Neutrophil (primary cell): ENCODE measurements around the gene TSKU.
"Not testable (repeated sequence)": the region's sequence is repeated elsewhere in the genome, so short reads cannot be mapped to it uniquely, and the experiment has no call there.

Experiments used
- H3K27ac ChIP-seq: fragments of 200-600 bp; sonication (generic); 2 replicates; pipeline ENCODE4 v1.5.1; 2016; ENCODE audit warnings: mild to moderate bottlenecking, moderate library complexity
- H3K27me3 ChIP-seq: fragments of 200-600 bp; sonication (generic); 2 replicates; pipeline ENCODE4 v1.6.0; 2016; ENCODE audit warnings: mild to moderate bottlenecking
- H3K36me3 ChIP-seq: fragments of 200-600 bp; sonication (generic); 2 replicates; pipeline ENCODE4 v1.5.1; 2017
- H3K4me1 ChIP-seq, 2 experiments: fragments of 200-600 bp in 1 of 2; sonication (generic) in 1 of 2; 1 replicate in 1 of 2; 2 replicates in 1 of 2; pipeline versions ENCODE4 v1.5.1 to v1.6.1; 2013 to 2016; ENCODE audit warnings: low read depth in 1 of 2, low read length in 1 of 2, mild to moderate bottlenecking in 1 of 2, moderate library complexity in 1 of 2; ENCODE audit not compliant: control insufficient read depth in 1 of 2, insufficient read depth in 1 of 2
- H3K4me3 ChIP-seq, 2 experiments: fragments of 200-600 bp in 1 of 2; sonication (generic) in 1 of 2; 1 replicate in 1 of 2; 2 replicates in 1 of 2; pipeline ENCODE4 v1.5.1; 2013 to 2016; ENCODE audit warnings: low read depth in 1 of 2, low read length in 1 of 2, mild to moderate bottlenecking in 1 of 2, moderate library complexity in 1 of 2
- H3K9me3 ChIP-seq: fragments of 200-600 bp; sonication (generic); 2 replicates; pipeline ENCODE4 v1.5.1; 2016
- CTCF ChIP-seq: fragments of 200-600 bp; sonication (generic); IDR thresholded peaks from 2 replicates; pipeline ENCODE4 v1.5.1; 2016; ENCODE audit warnings: antibody characterized with exemption

Gene TSKU

GRCh38 chr11:76783294-76783895 lies at the start of gene TSKU:
Gene TSKU (plus strand): TSS chr11:76783356. CDS start chr11:76795617, 12,261 bp downstream.
- no peaks in the 10 kb centered on the region for H3K9me3 ChIP-seq
- no peak for TF ChIP-seq CTCF
- peak within 1 kb of the TSS; percentile 41 to 66 for H3K4me3 ChIP-seq
- no peaks in the 10 kb centered on the region for H3K36me3 ChIP-seq
- peaks cover 100% of the 10 kb centered on the region for H3K27me3 ChIP-seq
- peaks cover 8 to 17% of the 10 kb centered on the region in 2 experiments for H3K4me1 ChIP-seq
- no peak within 1 kb of the TSS for H3K27ac ChIP-seq

- TF ChIP-seq CTCF, result peak; percentile 35
- peaks cover 31% of the 10 kb centered on the region for H3K27me3 ChIP-seq
Measured at GRCh38 chr11:76733906-76734305, 49.2 kb upstream of the TSKU start.

GRCh38 chr11:76734456-76735420 lies 48.4 kb upstream of the TSKU start:
- no peak for TF ChIP-seq CTCF
- no peaks in the 10 kb centered on the region for H3K9me3 ChIP-seq
- H3K27me3 ChIP-seq, result peaks cover 26% of the 10 kb centered on the region
- H3K36me3 ChIP-seq, result no peaks in the 10 kb centered on the region
- no peak overlapping the region for H3K4me3 ChIP-seq
- no peak overlapping the region for H3K27ac ChIP-seq
- no peaks in the 10 kb centered on the region for H3K4me1 ChIP-seq

More at GRCh38 chr11:76733906-76734305, 49.2 kb upstream of the TSKU start:
- not testable (repeated sequence) for H3K4me1 ChIP-seq, H3K27ac ChIP-seq, H3K4me3 ChIP-seq, H3K9me3 ChIP-seq, H3K36me3 ChIP-seq

- no peak for TF ChIP-seq CTCF
- no peak overlapping the region for H3K4me3 ChIP-seq
- no peaks in the 10 kb centered on the region for H3K4me1 ChIP-seq
- peaks cover 26% of the 10 kb centered on the region for H3K27me3 ChIP-seq
- H3K9me3 ChIP-seq, result no peaks in the 10 kb centered on the region
- no peaks in the 10 kb centered on the region for H3K36me3 ChIP-seq
- no peak overlapping the region for H3K27ac ChIP-seq
Measured at GRCh38 chr11:76735841-76736240, 47.3 kb upstream of the TSKU start.

GRCh38 chr11:76736266-76736665 lies 46.9 kb upstream of the TSKU start:
- H3K4me3 ChIP-seq, result no peak overlapping the region
- no peak overlapping the region for H3K27ac ChIP-seq
- TF ChIP-seq CTCF, result no peak
- H3K36me3 ChIP-seq, result no peaks in the 10 kb centered on the region
- H3K27me3 ChIP-seq, result peaks cover 27% of the 10 kb centered on the region
- no peaks in the 10 kb centered on the region for H3K9me3 ChIP-seq
- H3K4me1 ChIP-seq, result no peaks in the 10 kb centered on the region
